NCI-H748 treated with DMSO at 0.1 percent for 48 hours (cell line): ENCODE data around the gene TRAF2.
"Not testable (repeated sequence)": the region's sequence is repeated elsewhere in the genome, so short reads cannot be mapped to it uniquely, and the experiment has no call there.

Source experiments
- DNase-seq: peaks from one replicate; lab custom pipeline; 2025; lab: John Stamatoyannopoulos, UW

Gene TRAF2

DNA sequence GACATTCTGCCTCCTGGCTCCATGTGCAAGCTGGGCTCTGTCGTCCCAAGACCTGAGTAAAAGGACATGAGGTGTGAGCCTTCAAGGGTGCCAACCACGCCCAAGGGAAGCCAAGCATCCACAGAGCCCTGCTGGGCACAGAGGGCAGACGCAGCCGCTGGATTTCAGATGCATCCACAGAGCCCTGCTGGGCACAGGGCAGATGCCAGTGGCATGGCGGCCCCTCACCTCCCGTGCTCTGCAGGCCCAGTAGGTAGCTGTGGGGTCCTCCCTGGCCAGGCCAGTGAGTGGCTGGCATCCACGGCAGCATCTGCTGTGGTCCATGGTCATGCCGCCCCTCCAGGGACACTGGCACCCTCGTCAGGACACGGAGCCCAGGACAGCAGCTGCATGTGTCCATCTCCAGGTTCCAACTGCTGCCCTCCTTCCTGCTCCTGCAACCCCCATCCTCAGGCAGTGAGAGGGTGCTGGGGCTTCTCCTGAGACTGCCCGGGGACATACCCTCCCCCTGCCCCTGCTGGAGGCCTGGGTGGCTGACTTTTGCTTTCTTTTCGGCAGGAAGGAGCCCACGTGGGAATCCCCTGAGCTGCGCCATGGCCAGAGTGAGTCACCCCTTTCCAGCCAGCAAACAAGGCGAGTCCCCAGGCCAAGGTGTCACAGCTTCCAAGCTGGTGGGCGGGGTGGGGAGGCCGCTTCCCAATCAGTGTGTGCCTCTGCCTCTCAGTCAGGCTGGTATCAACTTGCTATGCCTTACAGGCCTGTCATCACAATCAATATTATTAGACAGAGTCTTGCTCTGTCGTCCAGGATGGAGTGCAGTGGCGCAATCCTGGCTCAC lies 4.0 kb upstream of the TRAF2 start:
- no peak for DNase-seq

DNA sequence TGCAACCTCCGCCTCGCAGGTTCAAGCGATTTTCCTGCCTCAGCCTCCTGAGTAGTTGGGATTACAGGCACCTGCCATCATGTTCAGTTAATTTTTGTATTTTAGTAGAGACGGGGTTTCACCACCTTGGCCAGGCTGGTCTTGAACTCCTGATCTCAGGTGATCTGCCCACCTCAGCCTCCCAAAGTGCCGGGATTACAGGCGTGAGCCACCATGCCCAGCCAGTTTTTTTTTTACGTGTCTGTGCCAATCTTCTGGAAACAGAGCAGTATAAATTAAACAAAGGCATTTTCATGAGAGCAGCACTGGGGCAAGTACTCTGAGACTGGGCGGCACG lies 3.4 kb upstream of the TRAF2 start:
- not testable (repeated sequence) for DNase-seq

DNA sequence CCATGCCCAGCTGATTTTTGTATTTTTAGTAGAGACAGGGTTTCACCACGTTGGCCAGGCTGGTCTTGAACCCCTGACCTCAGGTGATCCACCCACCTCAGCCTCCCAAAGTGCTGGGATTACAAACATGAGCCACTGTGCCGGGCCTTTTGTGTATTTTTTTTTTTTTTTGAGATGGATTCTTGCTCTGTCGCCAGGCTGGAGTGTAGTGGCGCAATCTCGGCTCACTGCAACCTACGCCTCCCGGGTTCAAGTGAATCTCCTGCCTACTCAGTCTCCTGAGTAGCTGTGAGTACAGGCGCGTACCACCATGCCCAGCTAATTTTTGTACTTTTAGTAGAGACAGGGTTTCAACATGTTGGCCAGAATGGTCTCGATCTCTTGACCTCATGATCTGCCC lies 2.6 kb upstream of the TRAF2 start:
- not testable (repeated sequence) for DNase-seq

DNA sequence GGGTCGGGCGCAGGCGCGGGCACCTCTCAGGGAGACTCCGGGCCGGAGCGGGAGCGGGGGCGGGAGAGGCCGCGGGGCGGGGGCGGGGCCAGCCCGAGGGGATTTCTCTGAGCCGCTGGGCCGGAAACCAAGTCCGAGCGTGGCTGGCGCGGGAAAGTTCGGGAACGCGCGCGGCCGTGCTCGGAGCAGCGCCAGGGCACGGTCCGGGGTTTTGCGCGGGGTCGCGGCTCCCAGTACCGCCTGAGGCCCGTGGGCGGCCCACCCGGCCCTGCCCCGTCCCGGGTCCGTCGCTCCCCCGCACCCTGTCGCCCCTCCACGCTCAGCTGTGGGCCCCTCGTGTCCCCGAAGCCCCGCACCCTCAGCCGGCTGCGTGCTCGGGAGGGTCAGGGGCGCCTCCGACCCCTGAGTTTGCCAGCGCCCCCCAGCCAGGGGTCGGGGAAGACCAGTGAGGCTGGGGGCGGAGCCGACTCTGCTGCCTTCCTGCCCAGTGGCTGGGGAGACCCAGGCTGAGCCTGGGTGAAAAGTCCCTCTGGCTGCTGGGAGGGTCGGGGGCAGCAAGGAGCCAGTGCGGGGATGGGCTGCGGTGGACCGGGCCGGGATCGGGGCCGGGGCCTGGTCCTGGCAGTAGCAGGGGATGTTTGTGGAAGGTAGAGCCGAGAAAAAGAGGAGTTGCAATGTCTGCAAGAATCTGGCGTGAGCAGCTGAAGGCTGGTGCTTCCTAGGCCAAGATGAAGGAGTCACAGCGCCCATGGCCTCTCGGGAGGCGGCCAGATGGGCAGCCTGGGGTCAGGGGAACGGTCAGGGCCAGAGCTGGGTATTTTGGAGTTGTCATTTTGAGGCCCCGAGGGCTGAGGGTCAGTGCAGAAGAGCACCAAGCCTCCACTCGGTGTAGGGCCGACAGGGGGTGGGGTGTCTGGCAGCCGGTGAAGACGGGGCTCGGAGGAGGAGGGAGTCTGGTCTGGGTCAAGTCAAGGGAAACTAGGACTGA lies 588 bp downstream of the TRAF2 start:
- DNase-seq: no peak

DNA sequence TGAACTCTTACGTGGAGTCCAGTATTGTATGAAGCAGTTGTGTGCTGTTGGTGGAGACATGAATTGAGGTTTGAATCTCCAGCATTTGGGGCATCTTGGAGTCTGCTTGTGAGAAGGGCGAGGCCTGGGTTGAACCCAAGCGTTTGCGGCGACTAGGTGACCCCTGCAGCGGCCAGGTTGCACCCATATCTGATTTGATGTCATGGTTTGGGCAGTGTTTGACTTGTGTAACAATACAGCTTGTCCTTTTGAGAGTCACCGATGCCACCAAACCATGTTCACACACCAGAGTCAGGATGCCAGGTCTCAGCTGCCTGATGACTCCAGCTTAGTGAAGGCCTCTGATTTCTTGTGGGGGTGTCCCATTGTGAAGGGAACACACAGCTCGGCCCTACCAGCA lies 2.1 kb downstream of the TRAF2 start:
- DNase-seq: no peak

DNA sequence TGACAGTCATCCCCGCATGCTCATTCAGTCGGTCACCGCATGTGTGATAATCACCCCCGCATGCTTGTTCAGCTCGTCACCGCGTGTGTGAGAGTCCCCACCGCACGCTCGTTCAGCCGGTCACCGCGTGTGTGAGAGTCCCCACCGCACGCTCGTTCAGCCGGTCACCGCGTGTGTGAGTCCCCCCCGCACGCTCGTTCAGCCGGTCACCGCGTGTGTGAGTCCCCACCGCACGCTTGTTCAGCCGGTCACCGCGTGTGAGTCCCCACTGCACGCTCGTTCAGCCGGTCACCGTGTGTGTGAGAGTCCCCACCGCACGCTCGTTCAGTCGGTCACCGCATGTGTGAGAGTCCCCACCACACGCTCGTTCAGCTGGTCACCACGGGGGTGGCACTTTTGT lies 3.5 kb downstream of the TRAF2 start:
- no peak for DNase-seq

DNA sequence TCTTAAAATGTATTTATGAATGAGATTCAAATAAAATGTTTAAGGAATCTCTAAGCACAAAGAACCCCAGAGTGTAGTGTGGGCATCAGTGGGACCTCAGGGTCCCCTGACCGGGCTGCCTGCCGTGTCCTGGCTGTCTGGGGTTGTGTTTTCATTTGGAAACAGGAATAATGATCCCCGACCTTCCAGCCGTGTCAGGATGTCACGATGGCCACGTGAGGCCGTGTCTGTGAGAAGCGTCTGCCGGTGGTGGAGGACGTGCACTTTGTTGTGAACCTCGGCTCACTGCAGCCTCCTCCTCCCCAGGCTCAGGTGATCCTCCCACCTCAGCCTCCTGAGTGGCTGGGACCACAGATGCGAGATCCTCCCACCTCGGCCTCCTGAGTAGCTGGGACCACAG lies 4.3 kb downstream of the TRAF2 start:
- no peak for DNase-seq

DNA sequence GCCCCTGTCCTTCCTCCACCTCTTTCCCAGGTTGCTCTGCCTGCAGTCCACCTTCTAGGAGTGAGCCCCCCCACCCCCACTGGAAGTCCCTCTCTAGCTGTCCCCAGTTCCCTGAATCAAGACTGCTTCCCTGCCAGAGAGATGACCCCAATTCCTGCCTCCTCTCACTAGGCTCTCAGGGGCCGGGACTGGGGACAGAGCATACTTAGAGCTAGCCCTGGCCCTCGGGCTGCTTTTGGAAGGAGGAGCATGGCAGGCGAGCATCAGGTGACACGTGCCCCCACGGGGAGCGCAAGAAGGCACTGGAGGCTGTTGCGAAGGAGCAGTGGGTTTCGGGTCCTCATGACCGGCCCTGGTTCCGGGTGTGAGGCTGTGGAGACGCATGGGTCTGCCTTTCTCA lies 9.7 kb downstream of the TRAF2 start:
- DNase-seq: no peak

DNA sequence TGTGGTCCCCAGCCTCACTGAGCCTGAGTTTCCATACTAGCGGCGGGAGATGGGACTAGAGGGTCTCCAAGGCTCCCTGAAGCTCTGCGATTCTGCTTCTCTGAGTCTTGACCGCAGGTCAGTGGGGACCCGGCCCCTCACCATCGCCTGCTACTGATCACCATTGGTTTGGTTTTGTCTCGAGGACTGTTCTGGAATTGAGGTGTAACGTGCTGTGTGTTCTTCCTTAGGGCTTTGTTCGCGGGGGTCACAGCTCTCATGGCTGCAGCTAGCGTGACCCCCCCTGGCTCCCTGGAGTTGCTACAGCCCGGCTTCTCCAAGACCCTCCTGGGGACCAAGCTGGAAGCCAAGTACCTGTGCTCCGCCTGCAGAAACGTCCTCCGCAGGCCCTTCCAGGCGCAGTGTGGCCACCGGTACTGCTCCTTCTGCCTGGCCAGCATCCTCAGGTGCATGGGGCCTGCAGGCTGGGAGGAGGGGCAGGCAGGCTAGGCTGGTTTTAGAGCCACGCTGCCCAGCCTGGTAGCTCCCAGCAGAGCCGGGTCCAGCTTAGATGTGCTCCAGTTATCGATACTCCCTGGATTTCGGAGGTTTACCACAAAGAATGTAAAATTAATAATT lies 12.3 kb downstream of the TRAF2 start:
- DNase-seq: no peak

DNA sequence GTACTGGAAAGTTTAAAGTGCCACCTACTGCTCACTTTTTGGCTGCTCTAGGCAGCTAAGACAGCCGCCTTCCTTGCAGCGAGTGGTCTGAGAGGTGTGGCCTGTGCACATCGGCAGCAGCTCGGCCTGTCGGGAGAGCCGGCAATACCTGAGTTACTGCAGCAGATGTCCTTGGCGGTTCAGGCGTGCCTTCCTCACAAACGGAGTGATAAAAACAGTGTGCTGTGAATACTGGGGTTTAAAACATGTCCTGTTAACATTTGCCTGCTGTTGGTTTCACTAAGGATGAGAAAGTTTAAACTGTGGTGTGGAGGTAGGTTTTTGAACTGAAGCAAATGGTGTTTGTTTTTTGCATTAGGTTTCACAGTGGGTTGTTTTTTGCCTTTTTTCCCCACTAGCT lies 12.9 kb downstream of the TRAF2 start:
- no peak for DNase-seq

DNA sequence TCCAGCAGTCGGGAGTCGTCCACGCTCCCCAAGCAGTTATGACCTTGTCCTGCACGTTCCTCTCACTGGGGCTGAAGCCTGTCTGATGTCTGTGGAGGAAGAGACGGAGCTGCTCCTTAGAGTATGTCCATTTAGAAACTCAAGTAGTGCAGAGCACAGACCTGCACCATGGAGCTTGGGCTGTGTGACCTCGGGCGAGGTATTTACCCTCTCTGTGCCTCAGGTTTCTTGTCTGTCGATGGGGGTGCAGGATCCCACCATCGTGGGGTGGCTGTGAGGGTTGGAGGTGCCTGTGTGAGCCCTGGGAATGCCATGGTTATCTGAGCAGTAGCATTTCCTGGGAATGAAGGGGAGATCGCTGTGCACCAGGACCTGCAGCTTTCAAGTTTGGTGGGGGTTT lies 14.2 kb downstream of the TRAF2 start:
- no peak for DNase-seq

DNA sequence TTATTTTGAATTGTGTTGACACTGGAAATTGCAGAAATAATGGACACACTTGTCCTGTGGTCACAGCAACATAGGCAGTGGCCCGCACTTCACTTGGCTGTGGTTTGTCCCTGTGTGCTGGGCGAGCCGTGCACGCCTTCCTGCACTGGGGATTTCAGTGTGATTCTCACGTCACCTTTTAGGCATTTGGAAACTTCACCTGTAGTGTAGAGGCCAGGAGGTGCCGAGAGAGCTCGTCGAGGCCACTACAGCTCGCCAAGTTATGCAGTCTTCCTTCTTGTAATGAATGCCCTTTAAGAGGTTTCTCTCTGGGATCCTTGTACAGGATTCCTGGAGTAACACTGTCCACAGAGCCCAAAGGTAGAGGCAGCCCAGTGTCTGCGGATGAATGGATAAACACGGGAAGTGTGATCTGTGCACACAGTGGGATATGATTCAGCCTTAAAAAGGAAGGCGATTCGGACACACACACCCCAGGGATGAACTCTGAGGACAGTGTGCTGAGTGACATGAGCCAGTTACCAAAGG lies 14.7 kb downstream of the TRAF2 start:
- no peak for DNase-seq

DNA sequence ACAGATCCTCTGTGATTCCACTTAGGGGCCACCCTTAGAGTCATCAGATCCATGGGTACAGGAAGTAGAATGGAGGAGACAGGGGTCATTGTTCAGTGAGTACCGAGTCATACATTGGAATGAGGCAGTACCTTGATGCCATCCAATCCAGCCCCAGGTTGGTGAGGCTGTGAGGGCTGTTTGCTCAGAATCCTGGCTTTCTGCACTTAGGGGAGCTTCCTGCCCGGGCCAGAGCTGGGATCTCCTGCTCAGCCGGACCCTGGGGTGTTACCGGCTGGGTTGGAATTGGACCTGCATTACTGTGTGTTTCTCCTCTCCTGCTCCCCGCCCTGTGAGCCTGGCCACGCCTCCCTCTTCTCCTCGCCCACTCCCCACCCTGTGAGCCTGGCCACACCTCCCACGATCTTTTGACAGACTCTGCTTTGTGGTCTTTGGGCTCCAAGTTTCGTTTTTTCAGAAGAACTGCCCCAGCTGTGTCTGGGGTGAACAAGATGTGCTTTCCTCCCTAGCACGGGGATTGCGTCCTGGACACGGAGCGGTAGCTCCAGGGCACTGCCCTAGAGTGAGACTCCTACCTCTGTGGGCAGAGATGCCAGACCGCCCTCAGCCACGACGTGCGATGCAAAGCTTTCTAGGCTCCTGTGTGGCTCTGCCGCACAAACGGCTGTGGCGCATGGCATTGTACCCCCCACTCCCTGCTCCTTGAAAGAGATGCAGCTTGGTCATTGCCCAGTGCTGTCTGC lies 15.4 kb downstream of the TRAF2 start:
- no peak for DNase-seq

DNA sequence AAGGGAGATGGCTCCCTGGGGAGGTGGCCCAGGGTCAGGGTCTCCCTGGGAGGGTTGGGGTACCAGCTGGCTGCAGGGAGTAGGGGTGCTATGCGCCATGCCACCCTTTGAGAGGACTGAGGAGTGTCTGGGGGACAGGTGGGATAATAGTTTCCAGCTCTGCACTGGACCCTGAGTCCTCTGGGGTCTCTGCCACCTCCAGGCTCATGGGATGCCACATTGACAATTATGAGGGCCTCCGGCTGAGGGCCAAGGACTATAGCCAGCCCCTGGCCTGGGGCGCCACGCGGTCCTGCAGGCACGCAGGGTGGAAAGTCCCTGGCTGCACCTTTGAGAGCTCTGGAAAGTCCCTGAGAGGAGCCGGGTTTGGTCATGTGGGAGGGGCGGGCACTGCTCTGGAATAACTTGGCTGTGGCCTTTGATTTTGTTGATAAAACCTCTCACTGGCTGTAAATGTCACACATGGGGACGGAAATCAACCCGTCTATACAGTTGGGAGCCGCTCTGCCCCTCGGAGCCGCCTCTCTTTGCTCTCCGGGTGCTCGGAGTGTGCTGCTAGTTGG lies 16.0 kb downstream of the TRAF2 start:
- no peak for DNase-seq

DNA sequence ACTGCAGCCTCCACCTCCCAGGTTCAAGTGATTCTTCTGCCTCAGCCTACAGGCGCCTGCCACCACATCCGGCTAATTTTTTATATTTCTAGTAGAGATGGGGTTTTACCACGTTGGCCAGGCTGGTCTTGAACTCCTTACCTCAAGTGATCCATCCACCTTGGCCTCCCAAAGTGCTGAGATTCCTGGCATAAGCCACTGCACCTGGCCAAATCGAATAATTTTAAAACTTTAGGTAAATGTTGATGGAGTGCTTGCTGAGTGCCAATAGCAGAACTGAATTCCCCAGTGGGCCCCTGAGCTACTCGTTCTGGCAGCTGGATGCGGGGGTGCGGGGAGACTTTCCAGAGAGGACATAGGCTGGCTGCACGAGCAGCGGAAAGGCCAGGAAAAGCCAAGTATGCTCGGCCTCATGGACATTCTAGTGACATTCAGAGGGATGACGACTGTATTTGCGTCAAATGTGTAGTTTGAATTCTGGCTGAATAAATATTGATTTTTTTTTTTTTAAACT lies 16.8 kb downstream of the TRAF2 start:
- DNase-seq: no peak

DNA sequence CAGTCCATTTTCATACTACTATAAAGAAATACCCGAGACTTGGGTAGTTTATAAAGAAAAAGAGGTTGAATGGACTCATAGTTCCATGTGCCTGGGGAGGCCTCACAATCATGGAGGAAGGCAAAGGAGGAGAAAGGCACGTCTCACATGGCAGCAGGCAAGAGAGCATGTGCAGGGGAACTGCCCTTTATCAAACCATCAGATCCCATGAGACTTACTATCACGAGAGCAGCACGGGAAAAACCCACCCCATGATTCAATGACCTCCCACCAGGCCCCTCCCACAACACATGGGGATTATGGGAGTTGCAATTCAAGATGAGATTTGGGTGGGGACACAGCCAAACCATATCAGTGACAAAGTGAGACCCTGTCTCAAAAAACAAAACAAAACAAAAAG lies 19.9 kb downstream of the TRAF2 start:
- no peak for DNase-seq

DNA sequence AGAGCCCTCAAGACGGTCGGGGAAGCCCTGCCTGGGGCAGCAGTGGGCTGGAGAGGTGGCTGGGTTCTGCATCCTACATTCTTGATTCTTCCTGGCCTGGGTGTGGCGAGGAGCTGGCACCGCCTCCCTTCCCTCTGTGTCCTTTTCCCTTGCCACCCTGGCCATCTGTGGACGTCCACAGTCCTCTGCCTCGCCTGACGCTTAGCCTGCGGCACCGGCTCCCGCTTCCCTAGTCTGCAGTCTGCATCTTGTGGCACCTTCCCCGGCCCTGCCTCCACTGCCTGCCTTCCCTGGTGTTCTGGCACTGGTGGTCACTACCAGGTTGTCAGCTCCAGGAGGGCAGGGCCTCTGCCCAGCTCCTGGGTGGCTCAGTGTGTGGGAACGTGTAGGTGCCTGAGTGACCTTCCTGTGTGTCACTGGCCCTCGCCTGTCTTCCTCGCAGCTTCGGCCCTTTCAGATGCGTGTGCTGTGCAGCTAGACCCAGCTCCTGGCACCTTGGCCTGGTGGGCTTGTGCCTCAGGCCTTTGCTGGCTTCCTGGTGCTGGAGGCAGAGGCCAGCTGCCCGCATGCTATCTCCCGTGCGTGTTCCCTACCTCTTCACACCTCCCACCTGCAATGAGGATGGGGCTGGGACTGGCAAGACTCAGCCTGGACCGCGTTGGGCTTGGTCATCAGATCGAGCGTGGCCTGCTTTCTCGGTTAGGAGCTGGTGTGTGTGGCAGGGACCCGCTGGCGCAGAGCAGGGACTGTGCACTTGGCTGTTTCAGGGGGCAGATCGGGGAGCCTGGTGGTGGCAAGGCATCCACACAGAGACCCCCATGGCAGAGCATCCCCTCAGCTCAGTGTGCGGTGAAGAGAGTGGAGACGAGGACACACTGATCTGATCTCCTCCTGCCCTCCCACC lies 20.9 kb downstream of the TRAF2 start:
- no peak for DNase-seq

DNA sequence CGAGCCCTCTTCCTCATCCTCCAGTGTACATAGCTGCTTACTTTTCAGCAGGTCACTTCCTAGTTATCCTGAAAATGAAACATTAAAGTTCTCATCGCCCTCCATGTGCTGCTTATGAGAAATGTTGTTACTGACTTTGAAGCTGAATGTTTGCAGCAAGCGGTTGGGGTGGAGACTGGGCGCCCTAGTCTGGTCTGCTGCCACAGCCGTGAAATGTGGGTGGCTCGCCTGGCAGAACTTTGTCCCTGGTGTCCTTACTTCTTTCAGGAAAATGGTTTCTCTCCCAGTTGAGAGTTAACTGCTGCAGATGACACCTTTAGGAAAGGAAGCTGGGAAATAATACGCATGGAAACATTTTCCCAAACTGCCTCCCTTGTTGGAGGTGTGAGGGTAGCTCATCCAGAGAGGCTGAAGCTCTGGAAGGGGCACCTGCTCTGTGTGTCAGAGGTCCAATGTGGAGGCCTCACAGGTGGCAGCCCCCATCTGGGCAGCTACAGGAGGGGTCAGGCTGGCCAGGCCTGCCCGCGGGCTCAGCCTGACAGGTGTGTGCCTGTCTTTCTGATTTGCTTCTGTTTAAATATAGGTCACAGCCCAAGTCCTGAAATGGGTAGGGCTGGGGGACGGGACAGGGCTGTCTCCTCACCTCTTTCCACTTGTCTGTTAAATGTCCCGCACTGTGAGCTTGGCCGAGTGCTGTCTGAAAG lies 24.0 kb downstream of the TRAF2 start:
- no peak for DNase-seq

DNA sequence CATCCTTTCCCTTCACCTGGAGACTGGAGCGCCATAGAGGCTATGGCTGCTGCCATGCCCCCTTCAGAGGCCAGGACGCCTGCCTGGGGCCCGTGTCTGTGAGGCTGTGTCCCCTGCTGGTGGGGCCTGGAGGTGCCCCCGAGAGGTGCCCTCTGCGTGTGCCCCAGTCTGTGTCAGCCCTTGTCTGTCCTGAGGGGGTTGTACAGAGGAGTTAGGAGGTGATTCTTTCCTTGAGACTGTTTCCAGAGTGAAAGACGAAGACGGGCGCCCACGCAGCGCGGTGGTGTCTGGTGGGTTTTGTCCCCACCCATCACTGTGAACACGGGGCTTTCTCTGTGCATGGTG lies 24.6 kb downstream of the TRAF2 start:
- DNase-seq: no peak
